Left kidney (tissue), 2 donors: Measurements from ENCODE around the gene LAMA2. TPM values are rescaled to one million over a fixed set of nuclear protein-coding genes. Genes with fewer than 3 reads are reported as not detected.
"Not testable (repeated sequence)": the region's sequence is repeated elsewhere in the genome, so short reads cannot be mapped to it uniquely, and the experiment has no call there.

Experiments
- DNase-seq: peaks from one replicate; pipeline ENCODE4 v3.0.0-alpha.2; 2013
- polyA plus RNA-seq: library from polyadenylated mRNA; unstranded; fragments of 120-200 nt; gene quantifications from one replicate; pipeline ENCODE4 v1.2.1, GENCODE V29; 2013; ENCODE audit not compliant: insufficient read length

The LAMA2 gene
- polyA plus RNA-seq, 1 donor: 40.1 TPM

GRCh38 chr6:129084406-129084805 lies 201.5 kb downstream of the LAMA2 start:
- DNase-seq: no peak

- not testable (repeated sequence) for DNase-seq
Observed at GRCh38 chr6:129088481-129088880, 205.5 kb downstream of the LAMA2 start.

- DNase-seq: no peak
Observed at GRCh38 chr6:129089357-129089756, 206.4 kb downstream of the LAMA2 start.

GRCh38 chr6:129094147-129094546 lies 211.2 kb downstream of the LAMA2 start:
- no peak for DNase-seq

- no peak for DNase-seq
Observed at GRCh38 chr6:129096651-129097290, 213.8 kb downstream of the LAMA2 start.

- DNase-seq: no peak
Observed at GRCh38 chr6:129098061-129098553, 215.2 kb downstream of the LAMA2 start.

GRCh38 chr6:129099696-129100095 lies 216.8 kb downstream of the LAMA2 start:
- DNase-seq: no peak

- no peak for DNase-seq
Observed at GRCh38 chr6:129100164-129100563, 217.2 kb downstream of the LAMA2 start.

GRCh38 chr6:129102741-129103140 lies 219.8 kb downstream of the LAMA2 start:
- no peak for DNase-seq

- DNase-seq: no peak
Observed at GRCh38 chr6:129104131-129104530, 221.2 kb downstream of the LAMA2 start.

- no peak for DNase-seq
Observed at GRCh38 chr6:129104560-129104959, 221.6 kb downstream of the LAMA2 start.

- no peak for DNase-seq
Observed at GRCh38 chr6:129105035-129105434, 222.1 kb downstream of the LAMA2 start.

- no peak for DNase-seq
Observed at GRCh38 chr6:129105793-129106192, 222.9 kb downstream of the LAMA2 start.

GRCh38 chr6:129108337-129108736 lies 225.4 kb downstream of the LAMA2 start:
- no peak for DNase-seq

- no peak for DNase-seq
Observed at GRCh38 chr6:129110690-129111343, 227.9 kb downstream of the LAMA2 start.

GRCh38 chr6:129111346-129111745 lies 228.4 kb downstream of the LAMA2 start:
- DNase-seq: no peak

GRCh38 chr6:129111853-129112252 lies 228.9 kb downstream of the LAMA2 start:
- DNase-seq: no peak

GRCh38 chr6:129112591-129112990 lies 229.7 kb downstream of the LAMA2 start:
- no peak for DNase-seq

GRCh38 chr6:129113637-129114036 lies 230.7 kb downstream of the LAMA2 start:
- no peak for DNase-seq

- no peak for DNase-seq
Observed at GRCh38 chr6:129114636-129115391, 231.9 kb downstream of the LAMA2 start.

- no peak for DNase-seq
Observed at GRCh38 chr6:129115471-129115870, 232.5 kb downstream of the LAMA2 start.

GRCh38 chr6:129117355-129117754 lies 234.4 kb downstream of the LAMA2 start:
- DNase-seq: no peak
